Measurements from ENCODE around the gene TIMM29. TPM values are rescaled to one million over a fixed set of nuclear protein-coding genes. Genes with fewer than 3 reads are reported as not detected.

The TIMM29 gene
- total and polyA plus RNA-seq, 9 of the 15 experiments (the other 6 are each of a cell fraction or from before 2014, with no cell fraction given) = 2.4 to 29.4 (median 16.3) TPM

- no peak for TF ChIP-seq PATZ1 (CRISPR knock-in tag; IDR thresholded peaks at IDR 0.05; ENCODE audit: borderline replicate concordance)
- TF ChIP-seq ZNF589 (CRISPR knock-in tag; IDR thresholded peaks at IDR 0.05; ENCODE audit: low read depth) = peak; percentile 99
- TF ChIP-seq REST (IDR thresholded peaks at IDR 0.05; ENCODE audit: borderline replicate concordance) = no peak
- TF ChIP-seq REST (CRISPR knock-in tag; IDR thresholded peaks at IDR 0.05; ENCODE audit: low read depth) = 0 out of 2 replicates have a peak, but pooled peaks have one; percentile 20
- TF ChIP-seq JUN (IDR thresholded peaks at IDR 0.05; ENCODE audit: borderline replicate concordance, low read depth, low read length) = peak; percentile 14; the same call in 1 of the 2 replicates
- TF ChIP-seq JUN (CRISPR knock-in tag; IDR thresholded peaks at IDR 0.05; ENCODE audit: borderline replicate concordance) = no peak
- TF ChIP-seq MBD1 (CRISPR knock-in tag; IDR thresholded peaks at IDR 0.05) = no peak
- TF ChIP-seq BCL6 (CRISPR knock-in tag; IDR thresholded peaks at IDR 0.05) = no peak
- TF ChIP-seq ZNF584 (CRISPR knock-in tag; IDR thresholded peaks at IDR 0.05; ENCODE audit: low read depth) = peak; percentile 98
- TF ChIP-seq FOXO4 (CRISPR knock-in tag; IDR thresholded peaks at IDR 0.05) = no peak
- peak; percentile 89 for TF ChIP-seq ZNF740 (CRISPR knock-in tag; IDR thresholded peaks at IDR 0.05)
- TF ChIP-seq ZNF740 (tag; IDR thresholded peaks at IDR 0.05) = 0 out of 4 replicates have a peak, but pooled peaks of 1 of the 2 experiments have one; percentile 90
Observed at GRCh38 chr19:10960314-10961072, 31.9 kb downstream of the TIMM29 start, which contains the start of gene SMARCA4 (continued).

All from K562 (cell line).